ENCODE data around the gene PTGFR.

GRCh38 chr1:78490861-78491450 is at the start of gene PTGFR:
- TF ChIP-seq CTCF (conservative IDR thresholded peaks at IDR 0.05; ENCODE audit: low read length) (no peak), EZH2phosphoT487 (IDR thresholded peaks at IDR 0.05; ENCODE audit: borderline replicate concordance, low read depth, low read length) (no peak)

Measured in OCI-LY7 (cell line).